Duodenal mucosa (tissue), 2 donors: ENCODE results near the gene CDK14.

Source experiments
- H3K27ac ChIP-seq: one replicate; pipeline ENCODE4 v1.7.0; 2013; ENCODE audit warnings: low read depth, low read length
- H3K27me3 ChIP-seq, 2 donors: one replicate each; pipeline ENCODE4 v1.7.0; 2013; ENCODE audit warnings: low read length in 2 of 2, control low read depth in 1 of 2; ENCODE audit not compliant: insufficient read depth in 2 of 2, control insufficient read depth in 1 of 2
- H3K36me3 ChIP-seq, 2 donors: one replicate each; pipeline ENCODE4 v1.7.0; 2013; ENCODE audit warnings: low read length in 2 of 2, control low read depth in 1 of 2; ENCODE audit not compliant: insufficient read depth in 2 of 2, control insufficient read depth in 1 of 2
- H3K4me1 ChIP-seq, 2 donors: one replicate each; pipeline ENCODE4 v1.7.0; 2013; ENCODE audit warnings: low read length in 2 of 2, control low read depth in 1 of 2; ENCODE audit not compliant: insufficient read depth in 2 of 2, control insufficient read depth in 1 of 2
- H3K4me3 ChIP-seq, 2 donors: one replicate each; pipeline ENCODE4 v1.7.0; 2013; ENCODE audit warnings: low read length in 2 of 2, low read depth in 1 of 2
- H3K9ac ChIP-seq, 2 donors: one replicate each; pipeline ENCODE4 v1.7.0; 2013; ENCODE audit warnings: low read length in 2 of 2, low read depth in 1 of 2
- H3K9me3 ChIP-seq, 2 donors: one replicate each; pipeline ENCODE4 v1.7.0; 2013; ENCODE audit warnings: low read length in 2 of 2, control low read depth in 1 of 2; ENCODE audit not compliant: control insufficient read depth in 1 of 2

Gene CDK14

GRCh38 chr7:90839316-90839715 lies 243.2 kb downstream of the CDK14 start:
- peaks cover 0 to 12% of the 10 kb centered on the region in 2 donors for H3K9me3 ChIP-seq
- H3K4me1 ChIP-seq = no peaks in the 10 kb centered on the region
- no peaks in the 10 kb centered on the region for H3K36me3 ChIP-seq
- no peaks in the 10 kb centered on the region for H3K27me3 ChIP-seq
- H3K9ac ChIP-seq = no peak overlapping the region
- H3K27ac ChIP-seq = no peak overlapping the region
- H3K4me3 ChIP-seq = no peak overlapping the region

- Histone ChIP-seq H3K9me3 (peaks cover 0 to 12% of the 10 kb centered on the region in 2 donors), H3K4me3 (no peak overlapping the region), H3K27me3 (no peaks in the 10 kb centered on the region), H3K36me3 (no peaks in the 10 kb centered on the region), H3K27ac (no peak overlapping the region), H3K9ac (no peak overlapping the region), H3K4me1 (no peaks in the 10 kb centered on the region)
Observed at GRCh38 chr7:90839727-90840291, 243.7 kb downstream of the CDK14 start.

- Histone ChIP-seq H3K4me1 (no peaks in the 10 kb centered on the region), H3K4me3 (no peak overlapping the region), H3K27me3 (no peaks in the 10 kb centered on the region), H3K9me3 (peaks cover 0 to 12% of the 10 kb centered on the region in 2 donors), H3K36me3 (no peaks in the 10 kb centered on the region), H3K9ac (no peak overlapping the region), H3K27ac (no peak overlapping the region)
Observed at GRCh38 chr7:90841759-90842429, 245.8 kb downstream of the CDK14 start.

- no peak overlapping the region for H3K9ac ChIP-seq
- no peak overlapping the region for H3K4me3 ChIP-seq
- H3K4me1 ChIP-seq = no peaks in the 10 kb centered on the region
- no peaks in the 10 kb centered on the region for H3K27me3 ChIP-seq
- peaks cover 0 to 12% of the 10 kb centered on the region in 2 donors for H3K9me3 ChIP-seq
- no peaks in the 10 kb centered on the region for H3K36me3 ChIP-seq
- no peak overlapping the region for H3K27ac ChIP-seq
Observed at GRCh38 chr7:90842430-90842788, 246.3 kb downstream of the CDK14 start.

- H3K9ac ChIP-seq = no peak overlapping the region
- H3K27ac ChIP-seq = no peak overlapping the region
- peaks cover 0 to 8% of the 10 kb centered on the region in 2 donors for H3K9me3 ChIP-seq
- no peaks in the 10 kb centered on the region for H3K36me3 ChIP-seq
- no peaks in the 10 kb centered on the region for H3K4me1 ChIP-seq
- H3K4me3 ChIP-seq = no peak overlapping the region
- H3K27me3 ChIP-seq = no peaks in the 10 kb centered on the region
Observed at GRCh38 chr7:90843472-90843871, 247.4 kb downstream of the CDK14 start.

- Histone ChIP-seq H3K27me3 (no peaks in the 10 kb centered on the region), H3K4me1 (no peaks in the 10 kb centered on the region), H3K36me3 (no peaks in the 10 kb centered on the region), H3K27ac (no peak overlapping the region), H3K4me3 (no peak overlapping the region), H3K9me3 (no peaks in the 10 kb centered on the region), H3K9ac (no peak overlapping the region)
Observed at GRCh38 chr7:90844421-90844820, 248.3 kb downstream of the CDK14 start.

- Histone ChIP-seq H3K27me3 (no peaks in the 10 kb centered on the region), H3K4me1 (no peaks in the 10 kb centered on the region), H3K9ac (no peak overlapping the region), H3K36me3 (no peaks in the 10 kb centered on the region), H3K9me3 (no peaks in the 10 kb centered on the region), H3K27ac (no peak overlapping the region), H3K4me3 (no peak overlapping the region)
Observed at GRCh38 chr7:90846192-90846591, 250.1 kb downstream of the CDK14 start.

GRCh38 chr7:90850066-90850465 lies 253.9 kb downstream of the CDK14 start:
- H3K4me1 ChIP-seq = no peaks in the 10 kb centered on the region
- H3K27ac ChIP-seq = no peak overlapping the region
- H3K27me3 ChIP-seq = no peaks in the 10 kb centered on the region
- no peaks in the 10 kb centered on the region for H3K36me3 ChIP-seq
- H3K9ac ChIP-seq = no peak overlapping the region
- no peak overlapping the region for H3K4me3 ChIP-seq
- no peaks in the 10 kb centered on the region for H3K9me3 ChIP-seq

- H3K27me3 ChIP-seq = no peaks in the 10 kb centered on the region
Observed at GRCh38 chr7:90850471-90850870, 254.3 kb downstream of the CDK14 start.

GRCh38 chr7:90853205-90853604 lies 257.1 kb downstream of the CDK14 start:
- no peaks in the 10 kb centered on the region for H3K36me3 ChIP-seq
- no peaks in the 10 kb centered on the region for H3K4me1 ChIP-seq
- H3K27me3 ChIP-seq = no peaks in the 10 kb centered on the region
- H3K27ac ChIP-seq = no peak overlapping the region
- H3K9me3 ChIP-seq = no peaks in the 10 kb centered on the region
- no peak overlapping the region for H3K4me3 ChIP-seq
- H3K9ac ChIP-seq = no peak overlapping the region

More at GRCh38 chr7:90850471-90850870, 254.3 kb downstream of the CDK14 start:
- H3K27ac ChIP-seq = no peak overlapping the region
- no peaks in the 10 kb centered on the region for H3K4me1 ChIP-seq
- H3K9me3 ChIP-seq = no peaks in the 10 kb centered on the region
- H3K9ac ChIP-seq = no peak overlapping the region
- no peaks in the 10 kb centered on the region for H3K36me3 ChIP-seq
- H3K4me3 ChIP-seq = no peak overlapping the region
